WTC11 (cell line): ENCODE data around the gene SSRP1.

Experiments used
- CREB1 ChIP-seq: sonication (generic); formaldehyde crosslinking; IDR thresholded peaks from 2 replicates; pipeline ENCODE4 v1.8.0; 2023; ENCODE audit warnings: mild to moderate bottlenecking, missing genetic modification reagents
- CTCF ChIP-seq: fragments of 200-600 bp; IDR thresholded peaks from 2 replicates; pipeline ENCODE4 v1.8.0; 2022; ENCODE audit warnings: antibody characterized with exemption
- FOXK1 ChIP-seq: sonication (generic); formaldehyde crosslinking; IDR thresholded peaks from 2 replicates; pipeline ENCODE4 v1.8.0; 2022; ENCODE audit warnings: mild to moderate bottlenecking, moderate library complexity, missing genetic modification reagents
- GTF2I ChIP-seq: fragments of 250-450 bp; sonication (Bioruptor Pico); conservative IDR thresholded peaks from 2 replicates; pipeline ENCODE4 v1.4.0; 2021; ENCODE audit warnings: mild to moderate bottlenecking
- MAX ChIP-seq: sonication (generic); formaldehyde crosslinking; IDR thresholded peaks from 2 replicates; pipeline ENCODE4 v1.8.0; 2022; ENCODE audit warnings: mild to moderate bottlenecking, missing genetic modification reagents
- MLX ChIP-seq: sonication (generic); formaldehyde crosslinking; IDR thresholded peaks from 2 replicates; pipeline ENCODE4 v1.8.1; 2023; ENCODE audit warnings: mild to moderate bottlenecking, missing genetic modification reagents, moderate library complexity
- NFYB ChIP-seq: sonication (generic); formaldehyde crosslinking; conservative IDR thresholded peaks from 2 replicates; pipeline ENCODE4 v1.8.0; 2022; ENCODE audit warnings: low read depth, missing genetic modification reagents
- OVOL2 ChIP-seq: fragments of 250-450 bp; sonication (Bioruptor Pico); IDR thresholded peaks from 2 replicates; pipeline ENCODE4 v1.9.0; 2021; ENCODE audit warnings: mild to moderate bottlenecking, borderline replicate concordance
- SP1 ChIP-seq: sonication (generic); formaldehyde crosslinking; conservative IDR thresholded peaks from 2 replicates; pipeline ENCODE4 v1.8.1; 2022; ENCODE audit warnings: missing genetic modification reagents
- TCF7 ChIP-seq: sonication (generic); formaldehyde crosslinking; IDR thresholded peaks from 2 replicates; pipeline ENCODE4 v1.8.0; 2022; ENCODE audit warnings: mild to moderate bottlenecking, low read depth, missing genetic modification reagents, moderate library complexity
- USF1 ChIP-seq: sonication (generic); formaldehyde crosslinking; IDR thresholded peaks from 2 replicates; pipeline ENCODE4 v1.8.0; 2022; ENCODE audit warnings: mild to moderate bottlenecking, missing genetic modification reagents
- ZBTB21 ChIP-seq: sonication (generic); formaldehyde crosslinking; IDR thresholded peaks from 2 replicates; pipeline ENCODE4 v1.8.1; 2023; ENCODE audit warnings: mild to moderate bottlenecking, missing genetic modification reagents, borderline replicate concordance
- ZNF121 ChIP-seq: sonication (generic); formaldehyde crosslinking; IDR thresholded peaks from 2 replicates; pipeline ENCODE4 v1.8.0; 2023; ENCODE audit warnings: missing genetic modification reagents

GRCh38 chr11:57343825-57344224 is 8.1 kb upstream of the SSRP1 start:
- TF ChIP-seq ZNF121 (CRISPR knock-in tag) (no peak), CTCF (no peak), USF1 (CRISPR knock-in tag) (no peak), MAX (CRISPR knock-in tag) (no peak), NFYB (no peak), ZBTB21 (CRISPR knock-in tag) (no peak), FOXK1 (CRISPR knock-in tag) (no peak), OVOL2 (CRISPR knock-in tag) (no peak), MLX (CRISPR knock-in tag) (no peak), GTF2I (CRISPR knock-in tag) (no peak), TCF7 (no peak), SP1 (CRISPR knock-in tag) (no peak), CREB1 (CRISPR knock-in tag) (no peak)
